Effector memory CD4-positive, alpha-beta T cell (primary cell): ENCODE measurements around the gene PIAS3.
A peak's percentile ranks its signal among the peaks of the same experiment; 100 is the strongest.

Source experiments
- DNase-seq, 3 donors: peaks; one replicate each; pipeline ENCODE4 v3.0.0-alpha.2; 2020
- H3K27ac ChIP-seq: 2 replicates; pipeline ENCODE4 v1.7.0; 2013; ENCODE audit warnings: mild to moderate bottlenecking, low read length, moderate library complexity; ENCODE audit not compliant: insufficient read depth, poor library complexity, severe bottlenecking
- H3K27me3 ChIP-seq: replicated peaks from 2 replicates; pipeline ENCODE4 v1.7.0; 2013; ENCODE audit warnings: mild to moderate bottlenecking, low read length; ENCODE audit not compliant: insufficient read depth, control insufficient read depth, poor library complexity, severe bottlenecking
- H3K36me3 ChIP-seq: 2 replicates; pipeline ENCODE4 v1.7.0; 2013; ENCODE audit warnings: mild to moderate bottlenecking, low read length, moderate library complexity; ENCODE audit not compliant: control insufficient read depth, insufficient read depth
- H3K4me1 ChIP-seq: 2 replicates; pipeline ENCODE4 v1.7.0; 2013; ENCODE audit warnings: low read length, mild to moderate bottlenecking; ENCODE audit not compliant: control insufficient read depth, insufficient read depth, poor library complexity, severe bottlenecking
- H3K4me3 ChIP-seq: 2 replicates; pipeline ENCODE4 v1.7.0; 2013; ENCODE audit warnings: low read length, low read depth, mild to moderate bottlenecking; ENCODE audit not compliant: insufficient read depth, poor library complexity, severe bottlenecking
- H3K9me3 ChIP-seq: 2 replicates; pipeline ENCODE4 v1.7.0; 2013; ENCODE audit warnings: mild to moderate bottlenecking, low read length, moderate library complexity; ENCODE audit not compliant: control insufficient read depth
- total RNA-seq, 3 donors: gene quantifications; one replicate each; lab custom pipeline; 2026; lab: John Stamatoyannopoulos, UW

PIAS3 gene
- total RNA-seq = 13.7 to 21.1 (median 14.5) reads per million in 3 donors

- peak within 1 kb of the TSS; percentile 78 for H3K27ac ChIP-seq
Observed at GRCh38 chr1:145858901-145859490, at the start of gene PIAS3. Gene PIAS3, minus strand, starts transcription at chr1:145859081. Its CDS starts 91 bp downstream, at chr1:145858990.

GRCh38 chr1:145908653-145909052, 49.8 kb upstream of the PIAS3 start:
- no peak for DNase-seq
- Histone ChIP-seq H3K9me3 (no peaks in the 10 kb centered on the region), H3K27ac (no peak overlapping the region), H3K4me3 (no peak overlapping the region), H3K4me1 (no peaks in the 10 kb centered on the region), H3K36me3 (peaks cover 19% of the 10 kb centered on the region), H3K27me3 (no peaks in the 10 kb centered on the region)

More at GRCh38 chr1:145858901-145859490, at the start of gene PIAS3:
- peak; percentile 62 to 77 (median 75) for DNase-seq
- H3K9me3 ChIP-seq = no peaks in the 10 kb centered on the region
- H3K36me3 ChIP-seq = peaks cover 9% of the 10 kb centered on the region
- peaks cover 8% of the 10 kb centered on the region for H3K4me1 ChIP-seq
- H3K4me3 ChIP-seq = peak within 1 kb of the TSS; percentile 99
- H3K27me3 ChIP-seq = no peaks in the 10 kb centered on the region

GRCh38 chr1:145906954-145907753, 48.3 kb upstream of the PIAS3 start:
- DNase-seq = no peak
- H3K27ac ChIP-seq = no peak overlapping the region

GRCh38 chr1:145901312-145902021, 42.6 kb upstream of the PIAS3 start:
- no peaks in the 10 kb centered on the region for H3K9me3 ChIP-seq
- H3K4me3 ChIP-seq = no peak overlapping the region
- no peaks in the 10 kb centered on the region for H3K4me1 ChIP-seq
- H3K27me3 ChIP-seq = no peaks in the 10 kb centered on the region
- H3K36me3 ChIP-seq = no peaks in the 10 kb centered on the region
- DNase-seq = no peak
- H3K27ac ChIP-seq = no peak overlapping the region

More at GRCh38 chr1:145906954-145907753, 48.3 kb upstream of the PIAS3 start:
- H3K4me3 ChIP-seq = no peak overlapping the region
- no peaks in the 10 kb centered on the region for H3K9me3 ChIP-seq
- H3K4me1 ChIP-seq = no peaks in the 10 kb centered on the region
- no peaks in the 10 kb centered on the region for H3K27me3 ChIP-seq
- peaks cover 14% of the 10 kb centered on the region for H3K36me3 ChIP-seq

GRCh38 chr1:145898756-145899155, 39.9 kb upstream of the PIAS3 start:
- Histone ChIP-seq H3K9me3 (no peaks in the 10 kb centered on the region), H3K27ac (no peak overlapping the region), H3K36me3 (no peaks in the 10 kb centered on the region), H3K27me3 (no peaks in the 10 kb centered on the region), H3K4me3 (no peak overlapping the region), H3K4me1 (no peaks in the 10 kb centered on the region)
- DNase-seq = no peak

- H3K9me3 ChIP-seq = no peaks in the 10 kb centered on the region
- no peak overlapping the region for H3K4me3 ChIP-seq
- DNase-seq = no peak
- H3K27me3 ChIP-seq = no peaks in the 10 kb centered on the region
- no peaks in the 10 kb centered on the region for H3K4me1 ChIP-seq
- H3K27ac ChIP-seq = no peak overlapping the region
- H3K36me3 ChIP-seq = no peaks in the 10 kb centered on the region
Observed at GRCh38 chr1:145897969-145898368, 39.1 kb upstream of the PIAS3 start.

GRCh38 chr1:145895471-145895870, 36.6 kb upstream of the PIAS3 start:
- H3K4me3 ChIP-seq = no peak overlapping the region
- H3K36me3 ChIP-seq = no peaks in the 10 kb centered on the region
- no peaks in the 10 kb centered on the region for H3K4me1 ChIP-seq
- no peaks in the 10 kb centered on the region for H3K27me3 ChIP-seq
- H3K9me3 ChIP-seq = no peaks in the 10 kb centered on the region
- DNase-seq = no peak
- H3K27ac ChIP-seq = no peak overlapping the region

- Histone ChIP-seq H3K27ac (no peak overlapping the region), H3K4me3 (no peak overlapping the region), H3K36me3 (no peaks in the 10 kb centered on the region), H3K27me3 (no peaks in the 10 kb centered on the region), H3K9me3 (no peaks in the 10 kb centered on the region), H3K4me1 (no peaks in the 10 kb centered on the region)
- no peak for DNase-seq
Observed at GRCh38 chr1:145893306-145894055, 34.6 kb upstream of the PIAS3 start.

GRCh38 chr1:145892486-145893087, 33.7 kb upstream of the PIAS3 start:
- Histone ChIP-seq H3K4me3 (no peak overlapping the region), H3K9me3 (no peaks in the 10 kb centered on the region), H3K4me1 (no peaks in the 10 kb centered on the region), H3K36me3 (no peaks in the 10 kb centered on the region), H3K27ac (no peak overlapping the region), H3K27me3 (no peaks in the 10 kb centered on the region)
- DNase-seq = no peak
